CD4-positive, alpha-beta T cell treated with Interleukin-17A for 1 hour (primary cell): ENCODE measurements around the gene ASB18.
"Not testable (repeated sequence)": the region's sequence is repeated elsewhere in the genome, so short reads cannot be mapped to it uniquely, and the experiment has no call there.

Experiments used
- DNase-seq: peaks from one replicate; pipeline ENCODE4 v3.0.0-alpha.2; 2020

Gene ASB18

DNA sequence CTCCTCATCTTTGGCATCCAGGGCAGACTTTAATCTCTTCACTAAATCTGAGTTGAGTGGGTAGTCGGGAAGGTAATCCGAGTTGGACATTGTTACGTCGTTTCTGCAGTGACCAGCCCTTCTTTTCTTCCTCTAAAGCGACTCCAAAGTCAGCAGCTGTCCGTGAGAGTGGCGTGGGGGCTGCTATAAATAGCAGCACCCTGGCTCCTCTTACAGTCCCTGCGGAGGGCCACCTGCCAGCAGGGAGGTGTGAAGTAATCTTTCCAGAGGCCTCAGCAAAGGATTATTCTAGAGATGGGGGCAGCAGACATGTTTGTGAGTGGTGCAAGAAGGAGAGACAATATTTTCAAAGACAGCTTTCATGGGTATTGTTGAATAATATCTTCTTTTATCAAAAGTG lies at the start of gene ASB18:
ASB18 (minus strand) TSS at position 151 of the 400 bp plus-strand sequence; CDS start at position 90, 61 bp downstream.
- no peak for DNase-seq

- no peak for DNase-seq
Observed at GRCh38 chr2:236311286-236311685, 47.1 kb upstream of the ASB18 start.

GRCh38 chr2:236309669-236310029 lies 45.4 kb upstream of the ASB18 start:
- DNase-seq, result no peak

DNA sequence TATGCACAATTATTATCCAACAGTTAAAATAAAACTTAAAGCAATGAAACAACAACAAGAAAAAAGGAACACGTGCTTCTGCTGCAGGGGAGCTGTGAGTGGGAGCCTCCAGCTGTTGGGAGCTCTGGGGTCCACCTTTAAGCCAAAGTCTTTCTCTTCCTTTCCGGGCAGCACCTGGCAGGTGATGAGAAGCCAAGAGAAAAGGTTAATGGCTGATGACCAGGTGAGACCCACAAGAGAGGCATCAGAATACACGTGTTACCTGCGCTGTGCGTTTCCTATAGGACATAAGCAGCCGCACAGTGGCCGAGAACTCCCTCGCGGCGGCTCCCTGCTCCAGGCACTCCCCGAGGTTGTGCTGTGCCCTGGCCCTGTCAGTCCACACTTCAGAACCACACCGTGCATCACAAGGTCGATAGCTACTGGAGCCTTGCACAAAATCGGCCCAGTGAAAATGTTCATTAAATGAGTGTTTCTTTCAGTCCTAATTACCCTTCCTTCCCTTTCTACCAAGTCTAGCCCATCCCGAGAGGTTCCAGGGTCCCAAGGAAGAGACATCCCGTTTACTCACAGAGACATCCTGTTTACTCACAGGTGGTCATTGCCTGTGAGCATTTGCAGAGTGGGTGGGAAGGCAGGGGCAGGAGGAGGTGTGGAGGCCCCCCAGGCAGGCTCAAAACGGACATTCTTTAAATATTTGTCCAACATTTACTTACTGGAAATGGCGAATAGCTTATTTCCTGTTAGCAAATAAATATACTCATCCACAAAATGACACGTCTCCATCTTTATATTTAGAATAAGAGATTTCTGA lies 44.9 kb upstream of the ASB18 start:
- DNase-seq, result no peak

- no peak for DNase-seq
Observed at GRCh38 chr2:236307641-236308040, 43.4 kb upstream of the ASB18 start.

DNA sequence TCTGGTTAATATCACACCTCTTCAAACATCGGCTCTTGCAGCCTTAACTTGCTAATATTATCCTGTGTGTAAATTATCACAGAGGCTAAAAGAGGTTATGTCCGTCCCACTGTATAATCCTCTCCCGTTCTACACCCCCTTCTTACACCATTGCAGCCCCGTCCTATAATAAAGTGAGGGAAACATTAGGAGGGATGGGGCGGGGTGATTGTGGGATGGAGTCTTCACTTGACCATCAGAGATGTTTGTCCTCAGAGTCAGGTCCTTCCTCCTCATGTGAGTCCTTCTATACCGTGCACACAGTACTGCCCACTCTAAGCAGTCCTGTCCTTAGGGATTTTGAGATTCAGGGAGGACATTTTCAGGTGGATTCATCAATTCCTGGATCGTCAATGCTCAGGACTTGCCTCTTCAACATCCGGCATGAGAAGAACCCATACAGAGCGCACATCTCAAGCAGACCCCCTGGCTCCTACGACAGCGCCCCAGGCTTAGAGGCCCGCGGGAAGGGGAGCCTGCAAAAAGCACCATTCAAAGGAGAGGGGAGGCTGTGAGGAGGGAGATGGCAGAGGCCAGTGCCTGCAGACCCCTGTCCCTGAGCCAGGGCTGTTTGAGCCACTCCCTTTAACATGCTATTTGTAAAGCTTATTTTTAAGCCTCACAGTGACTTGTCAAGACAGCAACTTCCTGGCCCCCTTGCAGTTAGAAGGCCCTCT lies 42.8 kb upstream of the ASB18 start:
- no peak for DNase-seq

DNA sequence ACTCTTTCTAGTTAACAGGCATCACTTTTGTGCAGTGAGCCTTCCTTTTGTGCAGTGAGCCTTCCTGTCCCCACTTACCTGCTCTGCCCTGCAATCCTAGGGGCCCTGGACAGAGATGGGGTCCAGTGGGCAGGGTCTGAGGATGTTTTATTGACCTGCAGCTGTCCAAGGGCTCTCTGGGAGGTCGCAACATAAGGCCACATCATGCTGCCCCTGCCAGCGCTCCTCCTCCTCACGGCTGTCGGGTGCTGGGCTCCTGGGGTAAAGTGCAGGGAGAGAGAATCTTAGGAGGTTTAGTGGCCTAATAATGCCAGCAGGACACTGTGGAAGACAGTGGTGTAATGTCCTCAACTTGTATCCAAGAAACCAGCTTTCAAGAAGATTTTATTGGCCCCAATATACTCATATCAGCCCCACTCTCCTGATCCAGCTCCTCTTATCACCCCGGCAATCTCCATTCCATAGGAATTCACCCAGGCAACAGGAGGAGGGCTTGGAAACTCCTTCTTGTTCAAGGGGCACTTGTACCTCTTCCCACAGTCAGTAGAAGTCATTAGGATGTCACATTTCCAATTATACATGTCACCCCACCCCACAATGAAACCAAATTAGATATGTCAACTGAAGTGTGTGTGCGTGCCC lies 41.9 kb upstream of the ASB18 start:
- no peak for DNase-seq

- DNase-seq, result no peak
Observed at GRCh38 chr2:236305531-236305930, 41.3 kb upstream of the ASB18 start.

GRCh38 chr2:236303935-236304334 lies 39.7 kb upstream of the ASB18 start:
- DNase-seq, result no peak

DNA sequence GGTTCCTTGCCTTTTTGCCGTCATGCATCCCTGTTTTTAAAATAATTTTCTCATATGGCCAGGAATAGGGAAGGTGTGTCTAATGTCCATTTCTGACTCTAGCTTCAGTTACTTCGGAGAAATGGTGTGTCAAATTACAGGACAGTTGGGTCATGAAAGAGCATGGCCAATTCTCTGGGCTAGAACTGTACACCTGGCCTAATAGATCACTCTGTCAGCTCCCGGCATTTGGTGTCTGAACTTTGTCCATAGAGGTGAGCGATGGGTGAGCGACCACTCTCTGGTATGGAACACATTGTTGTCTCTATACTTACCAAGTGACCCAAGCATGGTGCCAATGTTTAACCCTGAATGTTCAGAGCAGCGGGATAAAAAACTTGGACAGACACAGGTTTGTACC lies 38.3 kb upstream of the ASB18 start:
- DNase-seq, result no peak

DNA sequence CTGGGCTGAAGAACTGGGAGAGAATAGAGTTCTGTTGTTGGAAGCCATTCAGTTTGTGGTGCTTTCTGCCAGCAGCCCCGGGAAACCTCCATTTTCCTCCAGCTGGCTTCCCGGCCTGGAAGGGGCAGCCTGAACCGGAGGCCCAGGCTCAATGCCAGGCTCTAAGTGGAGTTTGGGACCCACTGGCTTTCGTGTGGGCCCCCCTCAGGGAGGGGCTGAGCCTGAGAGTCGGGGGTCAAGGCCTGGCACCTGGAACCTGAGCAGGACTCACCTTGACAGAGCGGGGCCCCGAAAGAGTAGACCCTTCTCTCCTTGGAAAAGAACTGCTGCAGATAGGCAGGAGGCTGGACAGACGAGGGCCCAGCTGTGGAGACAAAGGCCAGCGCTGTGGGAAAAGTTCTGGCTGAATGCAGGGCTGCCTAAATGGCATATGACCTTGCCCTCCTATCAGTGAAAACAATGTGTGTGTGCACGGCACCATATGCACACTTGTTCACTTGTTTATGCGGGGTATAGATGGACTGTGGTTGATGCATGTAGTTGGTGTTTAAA lies 34.8 kb upstream of the ASB18 start:
- no peak for DNase-seq

DNA sequence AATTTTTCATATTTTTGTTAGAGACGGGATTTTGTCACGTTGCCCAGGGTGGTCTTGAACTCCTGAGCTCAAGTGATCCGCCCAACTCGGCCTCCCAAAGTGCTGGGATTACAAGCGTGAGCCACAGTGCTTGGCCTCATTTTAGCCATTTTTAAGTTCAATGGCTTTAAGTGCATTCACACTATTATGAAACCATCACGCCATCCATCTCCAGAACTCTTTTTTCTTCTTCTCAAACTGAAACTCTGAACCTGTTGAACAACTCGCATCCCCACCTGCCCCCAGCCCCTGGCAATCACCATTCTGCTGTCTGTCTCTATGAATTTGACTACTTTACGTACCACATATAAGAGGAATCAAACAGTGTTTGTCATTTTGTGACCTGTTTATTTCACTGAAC lies 31.3 kb upstream of the ASB18 start:
- DNase-seq, result no peak

GRCh38 chr2:236294647-236295046 lies 30.4 kb upstream of the ASB18 start:
- DNase-seq, result no peak

GRCh38 chr2:236293241-236293810 lies 29.1 kb upstream of the ASB18 start:
- DNase-seq, result no peak

DNA sequence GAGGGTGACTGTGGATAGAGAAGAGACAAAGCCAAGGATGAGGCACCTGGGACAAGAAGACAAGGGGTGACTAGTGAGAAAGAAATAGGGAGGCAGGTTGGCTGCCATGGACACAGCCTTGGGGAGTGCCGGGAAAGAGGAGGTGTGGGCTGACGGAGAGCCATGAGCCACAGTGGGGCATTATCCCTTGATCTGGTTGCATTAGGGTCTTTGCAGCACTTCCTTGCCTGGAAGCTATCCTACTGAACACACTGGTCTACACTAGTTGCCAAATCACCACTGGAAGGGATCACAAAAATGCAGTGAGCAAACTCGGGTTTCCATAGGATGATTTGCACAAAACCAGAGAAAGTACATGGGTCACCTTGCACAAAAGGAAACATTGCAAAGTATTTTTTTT lies 27.7 kb upstream of the ASB18 start:
- no peak for DNase-seq

DNA sequence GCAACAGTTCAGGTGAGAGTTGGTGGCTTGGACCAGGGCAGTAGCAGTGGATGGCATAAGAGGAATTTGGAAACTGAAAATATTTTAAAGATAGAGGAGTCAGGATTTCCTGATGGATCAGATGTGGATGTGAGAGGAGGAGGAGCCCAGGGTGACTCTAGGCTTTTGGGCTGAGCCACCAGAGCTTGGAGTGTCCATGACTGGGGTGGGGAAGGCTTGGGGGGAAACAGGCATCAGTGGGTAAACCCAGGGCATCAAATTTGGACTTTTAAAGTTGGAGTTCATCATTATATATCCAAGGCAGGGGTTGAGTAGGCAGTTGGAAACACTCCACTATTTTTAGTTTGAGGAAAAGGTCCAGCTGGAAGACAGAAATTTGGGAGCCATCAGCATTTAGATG lies 27.3 kb upstream of the ASB18 start:
- no peak for DNase-seq

DNA sequence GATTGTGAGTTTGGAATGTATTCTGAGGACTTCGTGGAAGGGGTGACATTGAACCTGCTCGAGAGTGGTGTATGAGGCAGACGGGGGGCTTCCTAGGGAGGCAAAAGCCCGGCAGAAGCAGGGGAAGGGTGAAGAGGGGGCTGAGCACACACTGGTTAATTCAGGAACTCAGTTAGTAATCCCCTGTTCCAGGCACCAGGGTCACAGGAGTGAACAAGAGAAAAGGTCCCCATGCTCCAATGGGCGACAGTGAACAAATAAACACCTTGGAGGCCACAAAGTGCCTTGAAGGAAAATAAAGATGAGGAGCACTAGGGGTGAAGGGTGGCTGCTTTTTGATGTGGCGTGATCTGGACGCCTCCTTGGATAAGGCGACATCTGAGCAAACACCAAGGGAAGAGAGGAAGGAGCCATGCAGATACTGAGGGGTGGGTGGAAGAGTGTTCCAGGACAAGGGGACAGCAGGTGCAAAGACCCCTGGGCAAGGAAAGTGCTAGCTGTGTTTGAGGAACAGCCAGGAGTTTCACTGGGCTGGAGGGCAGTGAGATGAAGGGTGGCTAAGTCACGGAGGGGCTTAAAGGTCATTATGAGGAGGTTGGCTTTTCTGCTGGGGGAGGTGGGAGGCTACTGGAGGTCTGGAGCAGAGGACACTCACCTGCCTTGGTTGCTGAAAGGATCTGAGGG lies 26.7 kb upstream of the ASB18 start:
- DNase-seq, result no peak

DNA sequence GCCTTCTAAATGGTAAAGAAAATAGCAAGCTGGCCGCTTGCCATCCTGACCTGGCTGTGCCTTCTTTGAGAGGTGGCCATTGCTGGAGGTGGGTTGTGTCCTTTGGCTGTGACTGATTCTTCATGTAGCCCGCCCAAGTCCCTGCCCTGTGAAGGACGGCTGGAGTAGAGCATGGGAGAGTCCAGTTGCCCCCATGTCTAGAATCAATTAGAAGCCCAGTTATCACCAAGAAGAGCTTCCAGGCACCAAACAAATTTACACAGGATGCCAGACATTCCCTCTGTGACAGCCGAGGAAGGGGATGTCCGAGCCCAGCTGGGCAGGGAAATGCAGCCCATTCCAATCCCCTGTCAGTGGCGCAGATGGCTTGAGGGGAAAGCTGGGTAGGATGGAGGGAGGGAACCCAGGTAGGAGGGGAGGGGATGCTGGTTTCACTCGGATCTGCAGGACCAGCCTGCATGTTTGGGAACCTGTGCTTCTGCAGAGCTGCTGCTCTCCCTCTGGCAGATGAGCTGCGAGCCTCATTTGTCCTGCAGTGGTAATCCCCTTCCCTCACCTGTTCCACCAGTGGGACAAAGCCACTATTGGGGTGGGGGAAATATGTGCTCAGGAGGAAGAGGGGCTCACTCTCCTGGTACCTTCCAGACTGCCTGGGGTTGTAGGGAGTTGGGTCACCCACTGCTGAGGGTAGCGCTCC lies 25.7 kb upstream of the ASB18 start:
- DNase-seq, result no peak

DNA sequence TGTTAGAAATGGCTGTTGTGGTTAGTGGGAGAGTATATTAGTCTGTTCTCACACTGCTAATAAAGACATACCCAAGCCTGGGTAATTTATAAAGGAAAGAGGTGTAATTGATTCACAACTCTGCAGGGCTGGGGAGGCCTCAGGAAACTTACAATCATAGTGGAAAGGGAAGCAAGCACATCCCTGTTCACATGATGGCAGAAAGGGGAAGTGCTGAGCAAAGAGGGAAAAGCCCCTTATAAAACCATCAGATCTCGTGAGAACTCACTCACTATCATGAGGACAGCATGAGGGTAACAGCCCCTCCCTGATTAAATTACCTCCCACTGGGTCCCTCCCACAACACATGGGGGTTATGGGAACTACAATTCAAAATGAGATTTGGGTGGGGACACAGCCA lies 24.2 kb upstream of the ASB18 start:
- DNase-seq, result not testable (repeated sequence)

GRCh38 chr2:236287656-236288055 lies 23.4 kb upstream of the ASB18 start:
- DNase-seq, result no peak

- DNase-seq, result no peak
Observed at GRCh38 chr2:236286873-236287545, 22.8 kb upstream of the ASB18 start.

- no peak for DNase-seq
Observed at GRCh38 chr2:236284208-236284607, 20.0 kb upstream of the ASB18 start.
